Measurements from ENCODE around the gene DYSF. TPM values are rescaled to one million over a fixed set of nuclear protein-coding genes. Genes with fewer than 3 reads are reported as not detected.

The DYSF gene
- total RNA-seq, 2 experiments from 2014 or later = not detected

DNA sequence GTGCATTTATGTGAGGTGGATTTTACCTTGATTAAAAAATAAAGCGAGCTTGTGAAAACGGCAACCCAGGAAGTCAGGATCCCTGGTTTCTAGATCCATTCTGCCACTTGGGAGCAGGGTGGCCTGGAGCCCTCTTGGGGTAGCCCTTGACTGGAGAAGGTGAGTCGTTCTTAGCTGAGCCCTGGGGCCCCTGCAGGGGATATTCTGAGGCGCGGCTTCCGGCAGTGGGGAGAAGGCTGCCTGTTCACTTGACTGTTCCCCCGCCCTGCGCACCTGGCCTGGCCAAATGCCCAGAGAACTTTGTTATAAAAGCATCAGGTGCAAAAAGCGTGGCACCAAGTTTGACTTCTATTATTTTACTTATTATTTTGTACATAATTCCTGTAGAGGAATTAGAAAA is 221.9 kb downstream of the DYSF start:
- Histone ChIP-seq H3K9me2 (ENCODE audit: insufficient read depth, low read length) (no peaks in the 10 kb centered on the region), H3K4me3 (ENCODE audit: low read depth, low read length, poor library complexity, severe bottlenecking) (no peak overlapping the region), H4K20me1 (ENCODE audit: insufficient read depth, low read length) (no peaks in the 10 kb centered on the region), H3K4me1 (ENCODE audit: insufficient read depth, low read length, poor library complexity, severe bottlenecking) (peaks cover 8% of the 10 kb centered on the region), H3K4me2 (ENCODE audit: low read length) (peak overlapping the region; percentile 29; the same call in 1 of the 2 replicates), H3K36me3 (ENCODE audit: insufficient read depth, low read length) (no peaks in the 10 kb centered on the region), H3K27ac (ENCODE audit: low read depth, low read length, poor library complexity, severe bottlenecking) (no peak overlapping the region), H3K79me2 (ENCODE audit: insufficient read depth, low read depth, low read length) (no peaks in the 10 kb centered on the region), H2AFZ (ENCODE audit: low read length) (no peak overlapping the region), H3K9me3 (ENCODE audit: low read length) (no peaks in the 10 kb centered on the region)
- peak; percentile 18 for DNase-seq (ENCODE audit: low spot score)
- TF ChIP-seq EZH2phosphoT487 (IDR thresholded peaks at IDR 0.05; ENCODE audit: borderline replicate concordance, low read depth, low read length) = no peak
- TF ChIP-seq, protein P1, sequence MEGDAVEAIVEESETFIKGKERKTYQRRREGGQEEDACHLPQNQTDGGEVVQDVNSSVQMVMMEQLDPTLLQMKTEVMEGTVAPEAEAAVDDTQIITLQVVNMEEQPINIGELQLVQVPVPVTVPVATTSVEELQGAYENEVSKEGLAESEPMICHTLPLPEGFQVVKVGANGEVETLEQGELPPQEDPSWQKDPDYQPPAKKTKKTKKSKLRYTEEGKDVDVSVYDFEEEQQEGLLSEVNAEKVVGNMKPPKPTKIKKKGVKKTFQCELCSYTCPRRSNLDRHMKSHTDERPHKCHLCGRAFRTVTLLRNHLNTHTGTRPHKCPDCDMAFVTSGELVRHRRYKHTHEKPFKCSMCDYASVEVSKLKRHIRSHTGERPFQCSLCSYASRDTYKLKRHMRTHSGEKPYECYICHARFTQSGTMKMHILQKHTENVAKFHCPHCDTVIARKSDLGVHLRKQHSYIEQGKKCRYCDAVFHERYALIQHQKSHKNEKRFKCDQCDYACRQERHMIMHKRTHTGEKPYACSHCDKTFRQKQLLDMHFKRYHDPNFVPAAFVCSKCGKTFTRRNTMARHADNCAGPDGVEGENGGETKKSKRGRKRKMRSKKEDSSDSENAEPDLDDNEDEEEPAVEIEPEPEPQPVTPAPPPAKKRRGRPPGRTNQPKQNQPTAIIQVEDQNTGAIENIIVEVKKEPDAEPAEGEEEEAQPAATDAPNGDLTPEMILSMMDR (conservative IDR thresholded peaks at IDR 0.05; ENCODE audit: low read length) = no peak
- CTCF ChIA-PET (ENCODE audit: unreplicated experiment) = no interaction called here
- BruUV-seq (replicated peaks) = no TSS peak
- intact Hi-C loops (cut with micrococcal nuclease; ENCODE audit: unreplicated experiment) = no loop called here
- POLR2A ChIA-PET = interaction anchor here (0.7 kb wide), 1 partner anchor 10 kb away, joined by 3 read pairs; no protein-coding TSS in a partner anchor

- Histone ChIP-seq H3K79me2 (ENCODE audit: insufficient read depth, low read depth, low read length) (no peaks in the 10 kb centered on the region), H4K20me1 (ENCODE audit: insufficient read depth, low read length) (no peaks in the 10 kb centered on the region), H2AFZ (ENCODE audit: low read length) (no peak overlapping the region), H3K27ac (ENCODE audit: low read depth, low read length, poor library complexity, severe bottlenecking) (no peak overlapping the region), H3K36me3 (ENCODE audit: insufficient read depth, low read length) (no peaks in the 10 kb centered on the region), H3K4me1 (ENCODE audit: insufficient read depth, low read length, poor library complexity, severe bottlenecking) (peaks cover 8% of the 10 kb centered on the region), H3K4me2 (ENCODE audit: low read length) (no peak overlapping the region), H3K4me3 (ENCODE audit: low read depth, low read length, poor library complexity, severe bottlenecking) (no peak overlapping the region), H3K9me3 (ENCODE audit: low read length) (no peaks in the 10 kb centered on the region), H3K9me2 (ENCODE audit: insufficient read depth, low read length) (no peaks in the 10 kb centered on the region)
- no peak for DNase-seq (ENCODE audit: low spot score)
- ChIA-PET CTCF (ENCODE audit: unreplicated experiment) (no interaction called here), POLR2A (no interaction called here)
- no TSS peak for BruUV-seq (replicated peaks)
- TF ChIP-seq, protein P1 (conservative IDR thresholded peaks at IDR 0.05; ENCODE audit: low read length) = no peak
- no peak for TF ChIP-seq EZH2phosphoT487 (IDR thresholded peaks at IDR 0.05; ENCODE audit: borderline replicate concordance, low read depth, low read length)
- intact Hi-C loops (cut with micrococcal nuclease; ENCODE audit: unreplicated experiment) = no loop called here
Measured at GRCh38 chr2:71678874-71679273, 225.5 kb downstream of the DYSF start.

GRCh38 chr2:71679491-71679890 is 226.1 kb downstream of the DYSF start:
- Histone ChIP-seq H2AFZ (ENCODE audit: low read length) (no peak overlapping the region), H3K79me2 (ENCODE audit: insufficient read depth, low read depth, low read length) (no peaks in the 10 kb centered on the region), H3K4me3 (ENCODE audit: low read depth, low read length, poor library complexity, severe bottlenecking) (no peak overlapping the region), H3K4me1 (ENCODE audit: insufficient read depth, low read length, poor library complexity, severe bottlenecking) (peaks cover 8% of the 10 kb centered on the region), H3K4me2 (ENCODE audit: low read length) (no peak overlapping the region), H3K9me2 (ENCODE audit: insufficient read depth, low read length) (no peaks in the 10 kb centered on the region), H3K27ac (ENCODE audit: low read depth, low read length, poor library complexity, severe bottlenecking) (no peak overlapping the region), H4K20me1 (ENCODE audit: insufficient read depth, low read length) (no peaks in the 10 kb centered on the region), H3K36me3 (ENCODE audit: insufficient read depth, low read length) (no peaks in the 10 kb centered on the region), H3K9me3 (ENCODE audit: low read length) (no peaks in the 10 kb centered on the region)
- ChIA-PET CTCF (ENCODE audit: unreplicated experiment) (no interaction called here), POLR2A (no interaction called here)
- intact Hi-C loops (cut with micrococcal nuclease; ENCODE audit: unreplicated experiment) = no loop called here
- TF ChIP-seq EZH2phosphoT487 (IDR thresholded peaks at IDR 0.05; ENCODE audit: borderline replicate concordance, low read depth, low read length) = no peak
- TF ChIP-seq, protein P1 (conservative IDR thresholded peaks at IDR 0.05; ENCODE audit: low read length) = no peak
- BruUV-seq (replicated peaks) = no TSS peak
- no peak for DNase-seq (ENCODE audit: low spot score)
